ENCODE data around the gene SLC6A18.

GRCh38 chr5:1262381-1262780, 37.2 kb downstream of the SLC6A18 start:
- TF ChIP-seq, protein P1, sequence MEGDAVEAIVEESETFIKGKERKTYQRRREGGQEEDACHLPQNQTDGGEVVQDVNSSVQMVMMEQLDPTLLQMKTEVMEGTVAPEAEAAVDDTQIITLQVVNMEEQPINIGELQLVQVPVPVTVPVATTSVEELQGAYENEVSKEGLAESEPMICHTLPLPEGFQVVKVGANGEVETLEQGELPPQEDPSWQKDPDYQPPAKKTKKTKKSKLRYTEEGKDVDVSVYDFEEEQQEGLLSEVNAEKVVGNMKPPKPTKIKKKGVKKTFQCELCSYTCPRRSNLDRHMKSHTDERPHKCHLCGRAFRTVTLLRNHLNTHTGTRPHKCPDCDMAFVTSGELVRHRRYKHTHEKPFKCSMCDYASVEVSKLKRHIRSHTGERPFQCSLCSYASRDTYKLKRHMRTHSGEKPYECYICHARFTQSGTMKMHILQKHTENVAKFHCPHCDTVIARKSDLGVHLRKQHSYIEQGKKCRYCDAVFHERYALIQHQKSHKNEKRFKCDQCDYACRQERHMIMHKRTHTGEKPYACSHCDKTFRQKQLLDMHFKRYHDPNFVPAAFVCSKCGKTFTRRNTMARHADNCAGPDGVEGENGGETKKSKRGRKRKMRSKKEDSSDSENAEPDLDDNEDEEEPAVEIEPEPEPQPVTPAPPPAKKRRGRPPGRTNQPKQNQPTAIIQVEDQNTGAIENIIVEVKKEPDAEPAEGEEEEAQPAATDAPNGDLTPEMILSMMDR (IDR thresholded peaks at IDR 0.05): no peak
- TF ChIP-seq FOXJ3 (CRISPR knock-in tag; IDR thresholded peaks at IDR 0.05) (no peak), RAD21 (IDR thresholded peaks at IDR 0.05; ENCODE audit: low read length) (no peak), POLR2AphosphoS5 (IDR thresholded peaks at IDR 0.05; ENCODE audit: low read depth, low read length) (no peak), SIN3A (IDR thresholded peaks at IDR 0.05; ENCODE audit: borderline replicate concordance, low read depth, low read length) (no peak), MEF2A (IDR thresholded peaks at IDR 0.05; ENCODE audit: borderline replicate concordance, low read depth) (no peak)
- TF ChIP-seq, protein P2, sequence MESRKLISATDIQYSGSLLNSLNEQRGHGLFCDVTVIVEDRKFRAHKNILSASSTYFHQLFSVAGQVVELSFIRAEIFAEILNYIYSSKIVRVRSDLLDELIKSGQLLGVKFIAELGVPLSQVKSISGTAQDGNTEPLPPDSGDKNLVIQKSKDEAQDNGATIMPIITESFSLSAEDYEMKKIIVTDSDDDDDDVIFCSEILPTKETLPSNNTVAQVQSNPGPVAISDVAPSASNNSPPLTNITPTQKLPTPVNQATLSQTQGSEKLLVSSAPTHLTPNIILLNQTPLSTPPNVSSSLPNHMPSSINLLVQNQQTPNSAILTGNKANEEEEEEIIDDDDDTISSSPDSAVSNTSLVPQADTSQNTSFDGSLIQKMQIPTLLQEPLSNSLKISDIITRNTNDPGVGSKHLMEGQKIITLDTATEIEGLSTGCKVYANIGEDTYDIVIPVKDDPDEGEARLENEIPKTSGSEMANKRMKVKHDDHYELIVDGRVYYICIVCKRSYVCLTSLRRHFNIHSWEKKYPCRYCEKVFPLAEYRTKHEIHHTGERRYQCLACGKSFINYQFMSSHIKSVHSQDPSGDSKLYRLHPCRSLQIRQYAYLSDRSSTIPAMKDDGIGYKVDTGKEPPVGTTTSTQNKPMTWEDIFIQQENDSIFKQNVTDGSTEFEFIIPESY (IDR thresholded peaks at IDR 0.05; ENCODE audit: borderline replicate concordance, low read depth): no peak

Measured in SK-N-SH (cell line).